Measurements from ENCODE around the gene TBC1D16.

DNA sequence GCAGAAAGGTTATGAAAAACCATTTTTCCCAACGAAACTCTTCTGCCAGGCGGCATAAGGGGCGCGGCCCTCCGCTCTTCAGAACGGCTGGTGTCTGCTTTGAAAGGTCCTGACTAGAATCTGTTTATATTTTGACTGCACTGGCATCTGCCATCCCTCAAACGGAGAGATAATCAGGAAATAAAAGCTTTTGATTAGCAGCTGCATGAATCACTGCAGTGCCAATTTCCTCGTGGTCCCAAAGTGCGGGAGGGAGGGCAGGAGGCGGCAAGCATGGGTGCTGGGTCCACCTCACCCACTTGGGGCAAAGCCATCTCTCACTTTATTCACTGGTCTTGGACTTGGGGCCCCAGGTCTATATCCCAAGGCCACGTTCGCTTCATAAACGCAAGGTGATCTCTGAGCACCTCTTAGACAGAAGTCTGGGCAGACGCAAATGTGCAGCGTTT lies 49.7 kb downstream of the TBC1D16 start:
- TF ChIP-seq, protein P1, sequence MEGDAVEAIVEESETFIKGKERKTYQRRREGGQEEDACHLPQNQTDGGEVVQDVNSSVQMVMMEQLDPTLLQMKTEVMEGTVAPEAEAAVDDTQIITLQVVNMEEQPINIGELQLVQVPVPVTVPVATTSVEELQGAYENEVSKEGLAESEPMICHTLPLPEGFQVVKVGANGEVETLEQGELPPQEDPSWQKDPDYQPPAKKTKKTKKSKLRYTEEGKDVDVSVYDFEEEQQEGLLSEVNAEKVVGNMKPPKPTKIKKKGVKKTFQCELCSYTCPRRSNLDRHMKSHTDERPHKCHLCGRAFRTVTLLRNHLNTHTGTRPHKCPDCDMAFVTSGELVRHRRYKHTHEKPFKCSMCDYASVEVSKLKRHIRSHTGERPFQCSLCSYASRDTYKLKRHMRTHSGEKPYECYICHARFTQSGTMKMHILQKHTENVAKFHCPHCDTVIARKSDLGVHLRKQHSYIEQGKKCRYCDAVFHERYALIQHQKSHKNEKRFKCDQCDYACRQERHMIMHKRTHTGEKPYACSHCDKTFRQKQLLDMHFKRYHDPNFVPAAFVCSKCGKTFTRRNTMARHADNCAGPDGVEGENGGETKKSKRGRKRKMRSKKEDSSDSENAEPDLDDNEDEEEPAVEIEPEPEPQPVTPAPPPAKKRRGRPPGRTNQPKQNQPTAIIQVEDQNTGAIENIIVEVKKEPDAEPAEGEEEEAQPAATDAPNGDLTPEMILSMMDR (conservative IDR thresholded peaks at IDR 0.05; ENCODE audit: low read length) = no peak
- no peak for TF ChIP-seq EZH2phosphoT487 (IDR thresholded peaks at IDR 0.05; ENCODE audit: borderline replicate concordance)

Measured in Loucy (cell line).